Epithelial cell of esophagus (primary cell): ENCODE data around the gene ATP11A.

Source experiments
- DNase-seq: peaks from one replicate; pipeline ENCODE4 v3.0.0; 2010; ENCODE audit warnings: low read depth
- H3K4me3 ChIP-seq: 2 replicates; pipeline ENCODE4 v1.5.1; 2011; ENCODE audit warnings: mild to moderate bottlenecking, low read length, control low read depth
- CTCF ChIP-seq: IDR thresholded peaks from 2 replicates; pipeline ENCODE4 v1.5.1; 2011; ENCODE audit warnings: low read depth, mild to moderate bottlenecking, low read length, control low read depth, inconsistent platforms; ENCODE audit not compliant: insufficient read depth; ENCODE audit errors: missing control alignments

The ATP11A gene

DNA sequence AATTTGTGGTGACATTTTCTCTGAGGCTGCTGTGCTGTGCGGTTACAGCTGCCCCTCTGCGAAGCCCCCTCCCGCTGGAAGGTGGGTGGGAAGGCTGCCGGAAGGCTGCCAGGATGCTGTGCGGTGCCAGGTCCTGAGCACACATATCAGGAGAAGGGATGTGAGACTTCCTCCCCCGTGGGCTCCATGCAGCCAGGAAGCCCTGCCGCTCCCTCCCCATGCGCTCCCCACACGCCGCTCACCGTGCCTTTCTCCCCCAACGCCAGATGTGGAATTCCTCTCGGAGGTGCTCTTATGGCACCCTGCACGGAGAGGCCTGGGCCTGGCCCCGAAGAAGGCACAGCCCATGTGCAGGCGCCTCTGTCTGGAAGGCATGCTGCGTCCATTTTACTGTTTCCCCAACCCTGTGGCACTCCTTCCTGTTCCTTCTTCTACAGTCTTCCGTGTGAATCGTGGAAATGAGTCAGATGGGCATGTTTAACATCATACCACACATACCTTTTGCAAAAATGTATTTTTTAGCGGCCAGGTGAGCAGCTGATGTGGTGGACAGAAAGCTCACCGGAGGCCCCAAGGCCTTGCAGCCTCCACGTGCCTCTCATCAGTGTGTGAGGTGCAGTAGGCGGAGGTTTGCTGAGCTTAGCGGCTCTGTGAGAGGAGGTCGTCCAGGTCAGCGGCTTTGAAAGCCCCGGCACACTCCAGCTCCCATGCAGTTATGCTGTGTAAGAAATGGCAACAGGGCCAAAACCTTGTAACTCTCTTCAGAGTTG, 88.0 kb downstream of the ATP11A start:
- DNase-seq = peak; percentile 16
- no peak overlapping the region for H3K4me3 ChIP-seq
- TF ChIP-seq CTCF = no peak

GRCh38 chr13:112779856-112780604, 90.2 kb downstream of the ATP11A start:
- peak; percentile 19 for DNase-seq
- H3K4me3 ChIP-seq = no peak overlapping the region
- TF ChIP-seq CTCF = no peak

GRCh38 chr13:112781287-112781686, 91.4 kb downstream of the ATP11A start:
- TF ChIP-seq CTCF = no peak
- DNase-seq = no peak
- no peak overlapping the region for H3K4me3 ChIP-seq

DNA sequence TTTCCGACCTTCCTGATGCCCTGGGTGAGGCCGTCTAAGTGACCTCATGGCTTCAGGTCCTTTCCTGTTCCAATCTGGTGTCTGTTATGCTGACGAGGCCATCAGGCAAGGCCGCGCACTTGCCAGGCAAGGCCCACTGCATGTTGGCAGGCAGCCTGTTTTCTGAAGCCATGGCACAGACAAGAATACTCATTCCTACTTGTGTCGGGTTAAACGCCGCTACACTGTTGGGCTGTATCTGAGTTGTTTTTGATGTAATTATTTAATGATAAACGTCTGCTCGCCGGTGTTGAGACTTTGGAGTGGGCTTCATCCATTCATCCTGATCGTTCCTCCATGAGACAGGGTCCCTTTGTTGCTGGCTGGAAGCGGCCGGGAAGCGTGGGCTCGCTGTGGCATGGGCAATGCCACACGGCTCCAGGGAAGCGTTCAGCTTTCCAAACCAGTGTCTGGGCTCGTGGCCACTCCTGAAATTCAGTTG, 92.1 kb downstream of the ATP11A start:
- H3K4me3 ChIP-seq = no peak overlapping the region
- TF ChIP-seq CTCF = no peak
- peak; percentile 8 for DNase-seq

DNA sequence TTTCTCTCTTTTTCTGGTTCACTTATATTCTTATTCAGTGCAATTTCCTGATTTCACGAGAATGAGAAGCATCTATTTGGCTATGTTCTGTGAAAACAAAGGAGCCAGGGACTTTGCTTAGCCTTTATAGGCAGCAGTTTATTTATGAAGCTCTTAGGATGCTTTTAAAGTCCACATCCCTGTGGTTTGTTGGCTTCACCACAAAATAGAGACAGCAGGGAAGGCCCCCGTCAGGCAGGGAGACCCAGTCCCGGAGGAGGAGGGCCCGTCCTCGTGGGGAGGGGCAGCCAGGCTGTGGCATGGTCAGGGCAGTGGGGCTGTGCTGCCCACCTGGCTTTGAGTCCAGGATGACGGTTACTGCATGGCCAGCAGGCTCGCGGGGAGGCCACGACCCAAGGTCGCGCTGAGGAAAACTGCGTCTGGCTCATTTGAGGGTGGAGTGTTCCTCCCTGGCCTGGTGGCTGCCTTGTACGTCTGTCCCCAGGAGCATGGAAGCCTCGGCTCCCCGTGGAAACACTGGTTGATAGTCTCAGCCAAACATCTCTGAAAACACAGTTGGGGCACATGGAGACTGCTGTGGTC, 92.7 kb downstream of the ATP11A start:
- no peak for DNase-seq

More for the DNA sequence above, 92.7 kb downstream of the ATP11A start:
- TF ChIP-seq CTCF = no peak
- no peak overlapping the region for H3K4me3 ChIP-seq
